Omental fat pad (tissue), 4 donors: Measurements from ENCODE around the gene OSMR. TPM values are rescaled to one million over a fixed set of nuclear protein-coding genes. Genes with fewer than 3 reads are reported as not detected.

Source experiments
- ATAC-seq: fragments of 150-250 bp; one replicate; pipeline ENCODE4 v1.9.1; 2016; ENCODE audit warnings: mild to moderate bottlenecking, moderate library complexity; ENCODE audit not compliant: low FRiP score
- DNase-seq: peaks from one replicate; pipeline ENCODE4 v3.0.0-alpha.2; 2019; ENCODE audit warnings: low spot score
- CTCF ChIP-seq, 3 donors: fragments of 450-650 bp; IDR thresholded peaks; one replicate each; pipeline ENCODE4 v1.5.1; 2016 to 2017; ENCODE audit warnings: antibody characterized with exemption in 3 of 3, mild to moderate bottlenecking in 3 of 3, moderate library complexity in 2 of 3
- total RNA-seq, 4 donors: library from RNA; depleted of rRNA; stranded (reverse); fragments of >200 nt; gene quantifications; one replicate each; pipeline ENCODE4 v1.1.0, GENCODE V29; 2016

The OSMR gene
- total RNA-seq, 4 donors from 2014 or later = 51.7 to 180 (median 108) TPM

- TF ChIP-seq CTCF (IDR thresholded peaks at IDR 0.05) = no peak
- ATAC-seq = no peak
- DNase-seq = no peak
Measured at GRCh38 chr5:38871058-38871605, 25.3 kb downstream of the OSMR start.

- ATAC-seq (peak; percentile 97), DNase-seq (no peak)
- no peak for TF ChIP-seq CTCF (IDR thresholded peaks at IDR 0.05)
Measured at GRCh38 chr5:38871790-38872551, 26.2 kb downstream of the OSMR start.

GRCh38 chr5:38872826-38873225 lies 27.0 kb downstream of the OSMR start:
- DNase-seq (no peak), ATAC-seq (peak; percentile 23)
- no peak for TF ChIP-seq CTCF (IDR thresholded peaks at IDR 0.05)

GRCh38 chr5:38874948-38875456 lies 29.2 kb downstream of the OSMR start:
- TF ChIP-seq CTCF (IDR thresholded peaks at IDR 0.05) = no peak
- ATAC-seq = no peak
- DNase-seq = no peak

GRCh38 chr5:38878391-38879077 lies 32.7 kb downstream of the OSMR start:
- no peak for TF ChIP-seq CTCF (IDR thresholded peaks at IDR 0.05)
- no peak for DNase-seq
- no peak for ATAC-seq

- DNase-seq = no peak
- no peak for ATAC-seq
Measured at GRCh38 chr5:38879078-38879460, 33.3 kb downstream of the OSMR start.

More at GRCh38 chr5:38879078-38879460, 33.3 kb downstream of the OSMR start:
- no peak for TF ChIP-seq CTCF (IDR thresholded peaks at IDR 0.05)
